Stimulated activated naive CD8-positive, alpha-beta T cell treated with anti-CD3 and anti-CD28 coated beads, Interleukin-15, amount 100 ng/mL, for 72 hours (primary cell): ENCODE data around the gene STN1.
A peak's percentile ranks its signal among the peaks of the same experiment; 100 is the strongest.

ENCODE experiments used
- ATAC-seq: fragments of 150-1000 bp; cut with Tn5 transposase; 2 replicates; pipeline ENCODE4 v1.10.0; 2021; ENCODE audit warnings: mild to moderate bottlenecking, moderate library complexity
- DNase-seq, 2 donors: peaks; one replicate each; pipeline ENCODE4 v3.0.0; 2021 to 2022
- H3K27ac Mint-ChIP-seq, 2 donors: one replicate each; pipeline ENCODE4 v1.8.0; 2022; ENCODE audit warnings: mild to moderate bottlenecking in 2 of 2, mixed read lengths in 2 of 2, moderate library complexity in 2 of 2
- H3K27me3 Mint-ChIP-seq: one replicate; pipeline ENCODE4 v1.8.0; 2022; ENCODE audit warnings: mixed read lengths
- H3K4me1 Mint-ChIP-seq: one replicate; pipeline ENCODE4 v1.8.0; 2022; ENCODE audit warnings: mild to moderate bottlenecking, mixed read lengths
- H3K4me3 Mint-ChIP-seq, 2 donors: one replicate each; pipeline ENCODE4 v1.8.0; 2022; ENCODE audit warnings: mild to moderate bottlenecking in 2 of 2, mixed read lengths in 2 of 2, moderate library complexity in 1 of 2
- H3K9me3 Mint-ChIP-seq, 2 donors: one replicate each; pipeline ENCODE4 v1.8.0; 2022; ENCODE audit warnings: mixed read lengths in 2 of 2

The STN1 gene

GRCh38 chr10:103918053-103918846 is at the start of gene STN1:
TSS of gene STN1 (minus strand) at chr10:103918184. CDS start at chr10:103917594, 590 bp downstream.
- DNase-seq: peak; percentile 96 to 97
- Mint-ChIP-seq H3K27me3 (no peaks in the 10 kb centered on the region), H3K4me3 (peak within 1 kb of the TSS; percentile 92 to 96), H3K9me3 (peaks cover 7 to 8% of the 10 kb centered on the region in 2 donors), H3K27ac (peak within 1 kb of the TSS; percentile 95), H3K4me1 (peaks cover 34% of the 10 kb centered on the region)
- peak; percentile 94 for ATAC-seq

GRCh38 chr10:103967448-103968071 is 49.6 kb upstream of the STN1 start:
- H3K27me3 Mint-ChIP-seq: no peaks in the 10 kb centered on the region
- H3K4me3 Mint-ChIP-seq: peak overlapping the region; percentile 97 to 98
- ATAC-seq (peak; percentile 58), DNase-seq (peak; percentile 14 to 48)
- H3K27ac Mint-ChIP-seq: peak overlapping the region; percentile 91 to 93
- peaks cover 37% of the 10 kb centered on the region for H3K4me1 Mint-ChIP-seq
- no peaks in the 10 kb centered on the region for H3K9me3 Mint-ChIP-seq

GRCh38 chr10:103966671-103967447 is 48.9 kb upstream of the STN1 start, which contains the start of gene SLK:
TSS of gene SLK (plus strand) at chr10:103967140. CDS start at chr10:103967746, 606 bp downstream.
- H3K9me3 Mint-ChIP-seq: no peaks in the 10 kb centered on the region
- peak within 1 kb of the TSS; percentile 98 to 99 for H3K27ac Mint-ChIP-seq
- DNase-seq (peak; percentile 88 to 89), ATAC-seq (peak; percentile 92)
- H3K4me1 Mint-ChIP-seq: peaks cover 30% of the 10 kb centered on the region
- peak within 1 kb of the TSS; percentile 98 to 99 for H3K4me3 Mint-ChIP-seq
- no peaks in the 10 kb centered on the region for H3K27me3 Mint-ChIP-seq

GRCh38 chr10:103960103-103960502 is 42.1 kb upstream of the STN1 start:
- peaks cover 0 to 5% of the 10 kb centered on the region in 2 donors for H3K9me3 Mint-ChIP-seq
- H3K27me3 Mint-ChIP-seq: no peaks in the 10 kb centered on the region
- H3K4me3 Mint-ChIP-seq: no peak overlapping the region
- no peaks in the 10 kb centered on the region for H3K4me1 Mint-ChIP-seq
- ATAC-seq (no peak), DNase-seq (no peak)
- H3K27ac Mint-ChIP-seq: no peak overlapping the region

GRCh38 chr10:103958996-103959395 is 41.0 kb upstream of the STN1 start:
- no peaks in the 10 kb centered on the region for H3K27me3 Mint-ChIP-seq
- ATAC-seq: no peak

GRCh38 chr10:103954543-103954942 is 36.6 kb upstream of the STN1 start:
- H3K27me3 Mint-ChIP-seq: no peaks in the 10 kb centered on the region
- no peaks in the 10 kb centered on the region for H3K4me1 Mint-ChIP-seq
- ATAC-seq: no peak
- H3K9me3 Mint-ChIP-seq: peaks cover 0 to 7% of the 10 kb centered on the region in 2 donors
- H3K4me3 Mint-ChIP-seq: no peak overlapping the region
- no peak overlapping the region for H3K27ac Mint-ChIP-seq
- DNase-seq: no peak

More at GRCh38 chr10:103958996-103959395, 41.0 kb upstream of the STN1 start:
- Mint-ChIP-seq H3K4me1 (no peaks in the 10 kb centered on the region), H3K27ac (no peak overlapping the region), H3K9me3 (peaks cover 0 to 7% of the 10 kb centered on the region in 2 donors), H3K4me3 (no peak overlapping the region)
- no peak for DNase-seq

- ATAC-seq: no peak
- no peak overlapping the region for H3K27ac Mint-ChIP-seq
- no peak overlapping the region for H3K4me3 Mint-ChIP-seq
- H3K4me1 Mint-ChIP-seq: peaks cover 11% of the 10 kb centered on the region
- H3K9me3 Mint-ChIP-seq: peaks cover 0 to 7% of the 10 kb centered on the region in 2 donors
- DNase-seq: no peak
- H3K27me3 Mint-ChIP-seq: no peaks in the 10 kb centered on the region
Measured at GRCh38 chr10:103951942-103952341, 34.0 kb upstream of the STN1 start.

- no peak overlapping the region for H3K27ac Mint-ChIP-seq
- no peak for DNase-seq
- H3K27me3 Mint-ChIP-seq: no peaks in the 10 kb centered on the region
- no peak overlapping the region for H3K4me3 Mint-ChIP-seq
- ATAC-seq: no peak
- H3K9me3 Mint-ChIP-seq: peaks cover 0 to 7% of the 10 kb centered on the region in 2 donors
- H3K4me1 Mint-ChIP-seq: peaks cover 14% of the 10 kb centered on the region
Measured at GRCh38 chr10:103951183-103951582, 33.2 kb upstream of the STN1 start.

GRCh38 chr10:103949728-103950127 is 31.7 kb upstream of the STN1 start:
- Mint-ChIP-seq H3K9me3 (no peaks in the 10 kb centered on the region), H3K27ac (no peak overlapping the region), H3K27me3 (no peaks in the 10 kb centered on the region), H3K4me1 (peaks cover 14% of the 10 kb centered on the region), H3K4me3 (no peak overlapping the region)
- ATAC-seq (no peak), DNase-seq (no peak)

- no peak for ATAC-seq
Measured at GRCh38 chr10:103947799-103948516, 30.0 kb upstream of the STN1 start.

GRCh38 chr10:103942866-103943265 is 24.9 kb upstream of the STN1 start:
- no peak overlapping the region for H3K27ac Mint-ChIP-seq
- no peaks in the 10 kb centered on the region for H3K9me3 Mint-ChIP-seq
- peaks cover 11% of the 10 kb centered on the region for H3K4me1 Mint-ChIP-seq
- no peak overlapping the region for H3K4me3 Mint-ChIP-seq
- ATAC-seq: no peak
- no peaks in the 10 kb centered on the region for H3K27me3 Mint-ChIP-seq
- no peak for DNase-seq

More at GRCh38 chr10:103947799-103948516, 30.0 kb upstream of the STN1 start:
- Mint-ChIP-seq H3K27ac (no peak overlapping the region), H3K4me3 (no peak overlapping the region), H3K4me1 (peaks cover 14% of the 10 kb centered on the region), H3K9me3 (no peaks in the 10 kb centered on the region), H3K27me3 (no peaks in the 10 kb centered on the region)
- no peak for DNase-seq

GRCh38 chr10:103941801-103942200 is 23.8 kb upstream of the STN1 start:
- H3K27me3 Mint-ChIP-seq: no peaks in the 10 kb centered on the region
- DNase-seq (no peak), ATAC-seq (no peak)
- no peak overlapping the region for H3K4me3 Mint-ChIP-seq
- H3K27ac Mint-ChIP-seq: no peak overlapping the region
- peaks cover 2% of the 10 kb centered on the region for H3K4me1 Mint-ChIP-seq
- no peaks in the 10 kb centered on the region for H3K9me3 Mint-ChIP-seq

- no peak overlapping the region for H3K27ac Mint-ChIP-seq
- no peaks in the 10 kb centered on the region for H3K9me3 Mint-ChIP-seq
- no peak overlapping the region for H3K4me3 Mint-ChIP-seq
- no peak for ATAC-seq
- no peaks in the 10 kb centered on the region for H3K4me1 Mint-ChIP-seq
- no peak for DNase-seq
- no peaks in the 10 kb centered on the region for H3K27me3 Mint-ChIP-seq
Measured at GRCh38 chr10:103939522-103939921, 21.5 kb upstream of the STN1 start.

- H3K4me3 Mint-ChIP-seq: no peak overlapping the region
- H3K4me1 Mint-ChIP-seq: no peaks in the 10 kb centered on the region
- H3K9me3 Mint-ChIP-seq: no peaks in the 10 kb centered on the region
- no peak overlapping the region for H3K27ac Mint-ChIP-seq
- ATAC-seq: no peak
- no peaks in the 10 kb centered on the region for H3K27me3 Mint-ChIP-seq
- DNase-seq: no peak
Measured at GRCh38 chr10:103936022-103936421, 18.0 kb upstream of the STN1 start.

- Mint-ChIP-seq H3K27me3 (no peaks in the 10 kb centered on the region), H3K4me1 (no peaks in the 10 kb centered on the region), H3K4me3 (no peak overlapping the region), H3K9me3 (no peaks in the 10 kb centered on the region), H3K27ac (no peak overlapping the region)
- DNase-seq (no peak), ATAC-seq (no peak)
Measured at GRCh38 chr10:103934308-103934707, 16.3 kb upstream of the STN1 start.
